SK-N-MC (cell line): ENCODE results near the gene PDZRN4.
"Not testable (repeated sequence)": the region's sequence is repeated elsewhere in the genome, so short reads cannot be mapped to it uniquely, and the experiment has no call there.

Experiments
- EZH2 ChIP-seq: fragments of 200-600 bp; sonication (generic); IDR thresholded peaks from one replicate; pipeline ENCODE4 v1.6.1; 2017; ENCODE audit warnings: antibody characterized with exemption
- FOXP2 ChIP-seq: optimal IDR thresholded peaks from 2 replicates; pipeline ENCODE3; 2011; ENCODE audit warnings: mild to moderate bottlenecking, moderate library complexity; ENCODE audit not compliant: insufficient read depth; ENCODE audit errors: extremely low read length, control extremely low read depth
- POLR2AphosphoS5 ChIP-seq: IDR thresholded peaks from 2 replicates; pipeline ENCODE4 v1.6.1; 2012; ENCODE audit warnings: mild to moderate bottlenecking, low read depth, low read length, borderline replicate concordance

GRCh38 chr12:41547071-41547470 is 359.0 kb downstream of the PDZRN4 start:
- TF ChIP-seq EZH2, POLR2AphosphoS5, FOXP2: not testable (repeated sequence)
